Left renal cortex interstitium (tissue), 4 donors: ENCODE measurements around the gene ORM1. TPM values are rescaled to one million over a fixed set of nuclear protein-coding genes. Genes with fewer than 3 reads are reported as not detected.
"Not testable (repeated sequence)": the region's sequence is repeated elsewhere in the genome, so short reads cannot be mapped to it uniquely, and the experiment has no call there.

Source experiments
- DNase-seq, 4 donors: peaks; one replicate each; pipeline ENCODE4 v3.0.0-alpha.2; 2013; ENCODE audit warnings: low read depth in 4 of 4, low spot score in 2 of 4, missing footprints in 1 of 4
- polyA plus RNA-seq, 4 donors: library from polyadenylated mRNA; unstranded; fragments of 120-200 nt; gene quantifications; one replicate each; pipeline ENCODE4 v1.2.1, GENCODE V29; 2013; ENCODE audit not compliant: insufficient read length in 4 of 4

Gene ORM1
- polyA plus RNA-seq, 4 donors: 0.25 to 2.3 (median 0.25) TPM; not detected in 1

GRCh38 chr9:114304416-114305188 lies 18.3 kb upstream of the ORM1 start:
- no peak for DNase-seq

- DNase-seq: no peak
Measured at GRCh38 chr9:114307899-114308267, 15.0 kb upstream of the ORM1 start.

- DNase-seq: no peak
Measured at GRCh38 chr9:114308361-114308950, 14.4 kb upstream of the ORM1 start.

- no peak for DNase-seq
Measured at GRCh38 chr9:114309096-114309495, 13.8 kb upstream of the ORM1 start.

- DNase-seq: no peak
Measured at GRCh38 chr9:114310471-114311450, 12.1 kb upstream of the ORM1 start.

- no peak for DNase-seq
Measured at GRCh38 chr9:114311571-114312512, 11.1 kb upstream of the ORM1 start.

- DNase-seq: no peak
Measured at GRCh38 chr9:114312513-114312875, 10.4 kb upstream of the ORM1 start.

- DNase-seq: no peak
Measured at GRCh38 chr9:114313186-114313585, 9.7 kb upstream of the ORM1 start.

- DNase-seq: no peak
Measured at GRCh38 chr9:114314256-114314867, 8.5 kb upstream of the ORM1 start.

GRCh38 chr9:114314881-114315722 lies 7.8 kb upstream of the ORM1 start:
- DNase-seq: no peak

GRCh38 chr9:114315723-114316363 lies 7.1 kb upstream of the ORM1 start:
- DNase-seq: no peak

- no peak for DNase-seq
Measured at GRCh38 chr9:114316605-114317230, 6.2 kb upstream of the ORM1 start.

- DNase-seq: no peak
Measured at GRCh38 chr9:114317665-114318357, 5.1 kb upstream of the ORM1 start.

GRCh38 chr9:114318416-114318815 lies 4.5 kb upstream of the ORM1 start:
- DNase-seq: no peak

GRCh38 chr9:114319147-114319546 lies 3.8 kb upstream of the ORM1 start:
- DNase-seq: no peak

GRCh38 chr9:114320710-114321109 lies 2.2 kb upstream of the ORM1 start:
- DNase-seq: not testable (repeated sequence)

- no peak for DNase-seq
Measured at GRCh38 chr9:114321759-114322158, 1.1 kb upstream of the ORM1 start.
